ENCODE results near the gene SELENOI. TPM values are rescaled to one million over a fixed set of nuclear protein-coding genes. Genes with fewer than 3 reads are reported as not detected.
"Not testable (repeated sequence)": the region's sequence is repeated elsewhere in the genome, so short reads cannot be mapped to it uniquely, and the experiment has no call there.

Gene SELENOI
- total RNA-seq, 2 donors from 2014 or later: 10.4 to 31.3 TPM

GRCh38 chr2:26330604-26331003 is 15.3 kb upstream of the SELENOI start:
- no peaks in the 10 kb centered on the region for H3K9me3 ChIP-seq
- TF ChIP-seq POLR2A (IDR thresholded peaks at IDR 0.05): no peak
- TF ChIP-seq, protein P1, sequence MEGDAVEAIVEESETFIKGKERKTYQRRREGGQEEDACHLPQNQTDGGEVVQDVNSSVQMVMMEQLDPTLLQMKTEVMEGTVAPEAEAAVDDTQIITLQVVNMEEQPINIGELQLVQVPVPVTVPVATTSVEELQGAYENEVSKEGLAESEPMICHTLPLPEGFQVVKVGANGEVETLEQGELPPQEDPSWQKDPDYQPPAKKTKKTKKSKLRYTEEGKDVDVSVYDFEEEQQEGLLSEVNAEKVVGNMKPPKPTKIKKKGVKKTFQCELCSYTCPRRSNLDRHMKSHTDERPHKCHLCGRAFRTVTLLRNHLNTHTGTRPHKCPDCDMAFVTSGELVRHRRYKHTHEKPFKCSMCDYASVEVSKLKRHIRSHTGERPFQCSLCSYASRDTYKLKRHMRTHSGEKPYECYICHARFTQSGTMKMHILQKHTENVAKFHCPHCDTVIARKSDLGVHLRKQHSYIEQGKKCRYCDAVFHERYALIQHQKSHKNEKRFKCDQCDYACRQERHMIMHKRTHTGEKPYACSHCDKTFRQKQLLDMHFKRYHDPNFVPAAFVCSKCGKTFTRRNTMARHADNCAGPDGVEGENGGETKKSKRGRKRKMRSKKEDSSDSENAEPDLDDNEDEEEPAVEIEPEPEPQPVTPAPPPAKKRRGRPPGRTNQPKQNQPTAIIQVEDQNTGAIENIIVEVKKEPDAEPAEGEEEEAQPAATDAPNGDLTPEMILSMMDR (IDR thresholded peaks at IDR 0.05): no peak
- no peaks in the 10 kb centered on the region for H3K27me3 ChIP-seq
- no peak for DNase-seq
- H3K27ac ChIP-seq: no peak overlapping the region
- H3K4me1 ChIP-seq: peaks cover 7% of the 10 kb centered on the region
- intact Hi-C loops (cut with DNase I): no loop called here
- no peak overlapping the region for H3K4me3 ChIP-seq
- ATAC-seq: no peak
- H3K36me3 ChIP-seq (replicated peaks in 1 of 2; ENCODE audit: insufficient read depth in 1 of 2, low read depth in 2 of 2): no peaks in the 10 kb centered on the region
- WGBS, 2 donors: 66 to 77% methylated on average over 3 of the region's 3 CpGs

DNA sequence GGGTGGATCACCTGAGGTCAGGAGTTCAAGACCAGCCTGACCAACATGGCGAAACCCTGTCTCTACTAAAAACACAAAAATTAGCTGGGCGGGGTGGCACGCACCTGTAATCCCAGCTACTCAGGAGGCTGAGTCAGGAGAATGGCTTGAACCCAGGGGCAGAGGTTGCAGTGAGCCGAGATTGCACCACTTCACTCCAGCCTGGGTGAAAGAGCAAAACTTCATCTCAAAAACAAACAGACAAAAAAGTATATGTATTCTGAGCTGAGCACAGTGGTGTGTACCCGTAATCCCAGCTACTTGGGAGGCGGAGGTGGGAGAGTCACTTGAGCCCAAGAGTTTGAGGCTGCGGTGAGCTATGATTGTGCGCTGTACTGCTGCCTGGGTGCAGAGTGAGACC is 14.6 kb upstream of the SELENOI start:
- intact Hi-C loops (cut with DNase I); ATAC-seq; H3K9me3 ChIP-seq; H3K27me3 ChIP-seq; H3K36me3 ChIP-seq (replicated peaks in 1 of 2; ENCODE audit: insufficient read depth in 1 of 2, low read depth in 2 of 2); H3K4me3 ChIP-seq; H3K4me1 ChIP-seq; H3K27ac ChIP-seq; DNase-seq: not testable (repeated sequence)
- WGBS, 2 donors: 85 to 86% methylated on average over 8 of the region's 8 CpGs

GRCh38 chr2:26333293-26333692 is 12.7 kb upstream of the SELENOI start:
- 12 to 83% methylated on average over 1 to 2 of the region's 2 CpGs for WGBS, 2 donors
- TF ChIP-seq, protein P1 (IDR thresholded peaks at IDR 0.05): no peak
- no peak for TF ChIP-seq POLR2A (IDR thresholded peaks at IDR 0.05)
- Histone ChIP-seq H3K27me3 (no peaks in the 10 kb centered on the region), H3K36me3 (replicated peaks in 1 of 2; ENCODE audit: insufficient read depth in 1 of 2, low read depth in 2 of 2) (no peaks in the 10 kb centered on the region), H3K4me3 (no peak overlapping the region), H3K27ac (peak overlapping the region in 1 of 4 donors; percentile 21), H3K9me3 (no peaks in the 10 kb centered on the region), H3K4me1 (peaks cover 7% of the 10 kb centered on the region)
- intact Hi-C loops (cut with DNase I): no loop called here
- DNase-seq (peak in 1 of 4 donors; percentile 47), ATAC-seq (no peak)

GRCh38 chr2:26335231-26335630 is 10.7 kb upstream of the SELENOI start:
- 35 to 37% methylated on average over 3 of the region's 3 CpGs for WGBS, 2 donors
- intact Hi-C loops (cut with DNase I): no loop called here
- ATAC-seq (no peak), DNase-seq (no peak)
- no peak overlapping the region for H3K4me3 ChIP-seq
- H3K36me3 ChIP-seq (replicated peaks in 1 of 2; ENCODE audit: insufficient read depth in 1 of 2, low read depth in 2 of 2): no peaks in the 10 kb centered on the region
- no peaks in the 10 kb centered on the region for H3K27me3 ChIP-seq
- peaks cover under 1% of the 10 kb centered on the region for H3K4me1 ChIP-seq
- TF ChIP-seq, protein P1 (IDR thresholded peaks at IDR 0.05): no peak
- no peak for TF ChIP-seq POLR2A (IDR thresholded peaks at IDR 0.05)
- no peak overlapping the region for H3K27ac ChIP-seq
- no peaks in the 10 kb centered on the region for H3K9me3 ChIP-seq

DNA sequence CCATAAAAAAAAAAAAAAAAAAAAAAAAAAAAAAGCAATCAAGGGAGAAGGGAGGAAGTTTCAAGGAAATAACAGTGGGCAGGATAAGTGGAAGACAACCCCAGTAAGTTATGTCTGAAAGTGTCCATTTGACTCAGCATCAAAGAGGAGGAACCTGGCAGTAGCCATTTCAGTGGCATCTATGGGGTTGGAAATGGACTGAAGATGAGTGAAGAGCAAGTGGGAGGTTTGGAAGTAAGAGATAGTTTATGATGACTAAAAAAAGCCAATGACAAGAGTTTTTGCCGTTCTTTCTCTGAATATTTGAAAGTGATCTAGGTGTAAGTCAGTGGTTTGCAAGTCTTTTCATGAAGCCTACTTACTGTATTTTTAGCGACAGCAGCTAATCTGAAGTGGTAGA is 9.2 kb upstream of the SELENOI start:
- WGBS, 2 donors: 85 to 87% methylated on average over 2 of the region's 2 CpGs
- peaks cover 7% of the 10 kb centered on the region for H3K4me1 ChIP-seq
- no peaks in the 10 kb centered on the region for H3K27me3 ChIP-seq
- no peak for DNase-seq
- intact Hi-C loops (cut with DNase I): no loop called here
- no peaks in the 10 kb centered on the region for H3K9me3 ChIP-seq
- no peak for ATAC-seq
- no peak overlapping the region for H3K4me3 ChIP-seq
- TF ChIP-seq, protein P1 (IDR thresholded peaks at IDR 0.05): no peak
- no peak for TF ChIP-seq POLR2A (IDR thresholded peaks at IDR 0.05)
- H3K36me3 ChIP-seq (replicated peaks in 1 of 2; ENCODE audit: insufficient read depth in 1 of 2, low read depth in 2 of 2): no peaks in the 10 kb centered on the region
- H3K27ac ChIP-seq: no peak overlapping the region

Data from body of pancreas (tissue), 4 donors.